AG09319 (cell line): ENCODE data around the gene SYN1.
A peak's percentile ranks its signal among the peaks of the same experiment; 100 is the strongest.

ENCODE experiments used
- DNase-seq: peaks from one replicate; pipeline ENCODE4 v3.0.0-alpha.2; 2010; ENCODE audit warnings: low read depth; ENCODE audit errors: extremely low read depth
- TF ChIP-seq, protein P1 (sequence below): IDR thresholded peaks from 2 replicates; pipeline ENCODE4 v1.5.1; 2011; ENCODE audit warnings: low read depth, mild to moderate bottlenecking, inconsistent platforms, low read length, moderate library complexity

SYN1 gene

DNA sequence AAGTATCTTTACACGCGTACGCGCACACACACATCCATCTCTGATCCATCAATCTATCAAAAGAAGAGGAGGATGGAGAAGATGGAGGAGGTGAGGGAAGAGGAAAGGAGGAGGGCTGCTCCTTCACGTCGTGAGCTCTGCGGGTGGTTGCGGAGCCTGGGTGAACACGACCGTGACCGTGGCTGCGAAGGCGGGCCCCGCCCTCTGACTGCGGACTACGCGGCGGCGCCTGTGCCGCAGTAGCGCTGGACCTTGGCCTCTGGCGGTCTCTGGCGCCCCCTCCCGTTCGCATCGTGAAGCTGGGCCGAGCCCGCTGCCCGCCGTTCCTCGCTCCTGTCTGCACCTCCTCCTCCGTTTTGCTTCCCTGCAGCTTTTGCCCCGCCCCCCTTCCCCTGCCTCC, 96.4 kb downstream of the SYN1 start:
- TF ChIP-seq, protein P1, sequence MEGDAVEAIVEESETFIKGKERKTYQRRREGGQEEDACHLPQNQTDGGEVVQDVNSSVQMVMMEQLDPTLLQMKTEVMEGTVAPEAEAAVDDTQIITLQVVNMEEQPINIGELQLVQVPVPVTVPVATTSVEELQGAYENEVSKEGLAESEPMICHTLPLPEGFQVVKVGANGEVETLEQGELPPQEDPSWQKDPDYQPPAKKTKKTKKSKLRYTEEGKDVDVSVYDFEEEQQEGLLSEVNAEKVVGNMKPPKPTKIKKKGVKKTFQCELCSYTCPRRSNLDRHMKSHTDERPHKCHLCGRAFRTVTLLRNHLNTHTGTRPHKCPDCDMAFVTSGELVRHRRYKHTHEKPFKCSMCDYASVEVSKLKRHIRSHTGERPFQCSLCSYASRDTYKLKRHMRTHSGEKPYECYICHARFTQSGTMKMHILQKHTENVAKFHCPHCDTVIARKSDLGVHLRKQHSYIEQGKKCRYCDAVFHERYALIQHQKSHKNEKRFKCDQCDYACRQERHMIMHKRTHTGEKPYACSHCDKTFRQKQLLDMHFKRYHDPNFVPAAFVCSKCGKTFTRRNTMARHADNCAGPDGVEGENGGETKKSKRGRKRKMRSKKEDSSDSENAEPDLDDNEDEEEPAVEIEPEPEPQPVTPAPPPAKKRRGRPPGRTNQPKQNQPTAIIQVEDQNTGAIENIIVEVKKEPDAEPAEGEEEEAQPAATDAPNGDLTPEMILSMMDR: peak; percentile 61
- no peak for DNase-seq
